ENCODE measurements around the gene KLB.
"Not testable (repeated sequence)": the region's sequence is repeated elsewhere in the genome, so short reads cannot be mapped to it uniquely, and the experiment has no call there.

KLB gene

GRCh38 chr4:39406763-39407583, at the start of gene KLB:
Gene KLB, plus strand, starts transcription at chr4:39406930. Its CDS starts 20 bp downstream, at chr4:39406950.
- DNase-seq (ENCODE audit: low read depth in 4 of 4, low spot score in 1 of 4): no peak

- no peak for DNase-seq (ENCODE audit: low read depth in 4 of 4, low spot score in 1 of 4)
Observed at GRCh38 chr4:39357002-39357401, 49.7 kb upstream of the KLB start.

- not testable (repeated sequence) for DNase-seq (ENCODE audit: low read depth in 4 of 4, low spot score in 1 of 4)
Observed at GRCh38 chr4:39360611-39361010, 46.1 kb upstream of the KLB start.

GRCh38 chr4:39362827-39363226, 43.9 kb upstream of the KLB start:
- DNase-seq (ENCODE audit: low read depth in 4 of 4, low spot score in 1 of 4): no peak

GRCh38 chr4:39363773-39364393, 42.8 kb upstream of the KLB start:
- no peak for DNase-seq (ENCODE audit: low read depth in 4 of 4, low spot score in 1 of 4)

GRCh38 chr4:39365360-39365759, 41.4 kb upstream of the KLB start:
- DNase-seq (ENCODE audit: low read depth in 4 of 4, low spot score in 1 of 4): no peak

- DNase-seq (ENCODE audit: low read depth in 4 of 4, low spot score in 1 of 4): peak; percentile 89 to 95 (median 94)
Observed at GRCh38 chr4:39365830-39366771, 40.6 kb upstream of the KLB start, which contains the start of gene RFC1. Gene RFC1, minus strand, starts transcription at chr4:39366362. Its CDS starts 121 bp downstream, at chr4:39366241.

- DNase-seq (ENCODE audit: low read depth in 4 of 4, low spot score in 1 of 4): no peak
Observed at GRCh38 chr4:39367166-39367565, 39.6 kb upstream of the KLB start.

- no peak for DNase-seq (ENCODE audit: low read depth in 4 of 4, low spot score in 1 of 4)
Observed at GRCh38 chr4:39369301-39369700, 37.4 kb upstream of the KLB start.

GRCh38 chr4:39371209-39371608, 35.5 kb upstream of the KLB start:
- not testable (repeated sequence) for DNase-seq (ENCODE audit: low read depth in 4 of 4, low spot score in 1 of 4)

GRCh38 chr4:39375478-39375877, 31.3 kb upstream of the KLB start:
- DNase-seq (ENCODE audit: low read depth in 4 of 4, low spot score in 1 of 4): no peak

- no peak for DNase-seq (ENCODE audit: low read depth in 4 of 4, low spot score in 1 of 4)
Observed at GRCh38 chr4:39383690-39384089, 23.0 kb upstream of the KLB start.

GRCh38 chr4:39384563-39384962, 22.2 kb upstream of the KLB start:
- DNase-seq (ENCODE audit: low read depth in 4 of 4, low spot score in 1 of 4): no peak

GRCh38 chr4:39390603-39391002, 16.1 kb upstream of the KLB start:
- DNase-seq (ENCODE audit: low read depth in 4 of 4, low spot score in 1 of 4): no peak

GRCh38 chr4:39394706-39395105, 12.0 kb upstream of the KLB start:
- DNase-seq (ENCODE audit: low read depth in 4 of 4, low spot score in 1 of 4): no peak

- DNase-seq (ENCODE audit: low read depth in 4 of 4, low spot score in 1 of 4): not testable (repeated sequence)
Observed at GRCh38 chr4:39401640-39402039, 5.1 kb upstream of the KLB start.

GRCh38 chr4:39407584-39407885, 805 bp downstream of the KLB start:
- DNase-seq (ENCODE audit: low read depth in 4 of 4, low spot score in 1 of 4): no peak

GRCh38 chr4:39410415-39410814, 3.7 kb downstream of the KLB start:
- DNase-seq (ENCODE audit: low read depth in 4 of 4, low spot score in 1 of 4): no peak

- not testable (repeated sequence) for DNase-seq (ENCODE audit: low read depth in 4 of 4, low spot score in 1 of 4)
Observed at GRCh38 chr4:39411561-39411960, 4.8 kb downstream of the KLB start.

GRCh38 chr4:39415678-39416283, 9.1 kb downstream of the KLB start:
- no peak for DNase-seq (ENCODE audit: low read depth in 4 of 4, low spot score in 1 of 4)

GRCh38 chr4:39422247-39422646, 15.5 kb downstream of the KLB start:
- no peak for DNase-seq (ENCODE audit: low read depth in 4 of 4, low spot score in 1 of 4)
